ENCODE data around the gene B9D2. TPM values are rescaled to one million over a fixed set of nuclear protein-coding genes. Genes with fewer than 3 reads are reported as not detected.
A peak's percentile ranks its signal among the peaks of the same experiment; 100 is the strongest.
"Not testable (repeated sequence)": the region's sequence is repeated elsewhere in the genome, so short reads cannot be mapped to it uniquely, and the experiment has no call there.

Gene B9D2
- total RNA-seq, 6 experiments from 2014 or later = 1.7 to 4.4 (median 2.6) TPM

DNA sequence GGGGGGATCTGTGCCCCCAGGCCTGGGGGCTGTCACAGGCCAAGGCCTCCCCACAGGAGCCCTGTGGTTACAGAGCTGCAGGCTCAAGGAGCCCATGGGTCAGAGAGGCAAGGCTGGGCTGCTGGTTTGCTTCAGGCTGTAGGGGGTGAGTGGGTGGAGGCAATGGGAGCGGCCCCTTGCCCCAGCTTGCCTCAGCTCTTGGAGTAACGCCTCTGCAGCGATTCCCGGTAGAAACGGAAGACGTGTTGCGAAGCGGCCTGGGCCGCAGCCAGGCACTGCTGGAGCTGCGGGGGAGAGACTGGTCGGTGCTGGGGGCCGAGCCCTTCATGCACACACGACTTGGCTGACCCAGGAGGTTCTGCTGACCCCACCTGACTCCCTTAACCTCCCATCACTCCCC lies 22.5 kb upstream of the B9D2 start:
- H3K9me3 ChIP-seq = no peaks in the 10 kb centered on the region
- intact Hi-C loops (cut with DNase I) = no loop called here
- ATAC-seq = peak in 1 of 4 donors; percentile 8
- TF ChIP-seq POLR2A (IDR thresholded peaks at IDR 0.05) (no peak), CTCF (IDR thresholded peaks at IDR 0.05) (no peak)
- DNase-seq = no peak
- WGBS (ENCODE audit: insufficient coverage, low coverage, low lambda C conversion rate, missing lambda C conversion rate) = no CpG with 5 or more reads among the region's 13 CpGs
- no peak overlapping the region for H3K27ac ChIP-seq
- no peaks in the 10 kb centered on the region for H3K4me1 ChIP-seq
- H3K36me3 ChIP-seq = peaks cover 0 to 21% (median 4%) of the 10 kb centered on the region in 4 donors
- no peaks in the 10 kb centered on the region for H3K27me3 ChIP-seq
- no peak overlapping the region for H3K4me3 ChIP-seq

DNA sequence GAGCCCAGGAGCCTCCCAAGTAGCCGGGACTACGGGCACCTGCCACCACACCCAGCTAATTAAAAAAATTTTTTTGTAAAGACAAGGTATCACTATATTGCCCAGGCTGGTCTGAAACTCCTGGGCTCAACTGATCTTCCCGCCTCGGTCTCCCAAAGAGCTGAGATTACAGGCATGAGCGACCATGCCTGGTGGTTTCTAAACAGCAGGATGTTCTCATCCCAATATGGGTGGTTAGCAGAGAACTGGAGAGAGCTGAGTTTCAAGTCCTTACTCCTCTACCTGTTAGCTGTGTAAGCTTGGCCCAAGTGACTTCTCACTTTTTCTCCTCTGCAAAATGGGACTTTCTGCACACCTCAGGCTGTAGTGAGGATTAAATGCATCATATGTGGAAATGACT lies 20.4 kb upstream of the B9D2 start:
- Histone ChIP-seq H3K36me3 (peaks cover 0 to 1% (median under 1%) of the 10 kb centered on the region in 4 donors), H3K27me3 (no peaks in the 10 kb centered on the region), H3K4me1 (no peaks in the 10 kb centered on the region), H3K27ac (no peak overlapping the region), H3K4me3 (no peak overlapping the region), H3K9me3 (no peaks in the 10 kb centered on the region)
- intact Hi-C loops (cut with DNase I) = no loop called here
- DNase-seq (no peak), ATAC-seq (no peak)
- TF ChIP-seq POLR2A (IDR thresholded peaks at IDR 0.05) = no peak
- TF ChIP-seq CTCF (IDR thresholded peaks at IDR 0.05) = no peak
- WGBS (ENCODE audit: insufficient coverage, low coverage, low lambda C conversion rate, missing lambda C conversion rate) = 78% methylated on average over 3 of the region's 5 CpGs

DNA sequence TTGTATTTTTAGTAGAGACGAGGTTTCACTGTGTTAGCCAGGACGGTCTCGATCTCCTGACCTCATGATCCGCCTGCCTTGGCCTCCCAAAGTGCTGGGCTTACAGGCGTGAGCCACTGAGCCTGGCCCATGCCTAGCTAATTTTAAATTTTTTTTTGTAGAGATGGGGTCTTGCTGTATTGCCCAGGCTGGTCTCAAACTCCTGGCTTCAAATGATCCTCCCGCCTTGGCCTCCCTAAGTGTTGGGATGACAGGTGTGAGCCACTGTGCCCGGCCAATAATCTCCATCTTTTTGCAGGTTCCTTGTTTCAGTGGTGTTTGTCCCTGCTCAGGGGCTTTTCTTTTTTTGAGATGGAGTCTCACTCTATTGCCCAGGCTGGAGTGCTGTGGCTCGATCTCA lies 17.6 kb upstream of the B9D2 start:
- 92% methylated on average over 8 of the region's 8 CpGs for WGBS (ENCODE audit: insufficient coverage, low coverage, low lambda C conversion rate, missing lambda C conversion rate)
- H3K36me3 ChIP-seq; DNase-seq; ATAC-seq; H3K27ac ChIP-seq; H3K9me3 ChIP-seq; intact Hi-C loops (cut with DNase I); H3K27me3 ChIP-seq; H3K4me1 ChIP-seq; H3K4me3 ChIP-seq: not testable (repeated sequence)

- peaks cover 0 to 12% (median 3%) of the 10 kb centered on the region in 4 donors for H3K4me1 ChIP-seq
- ATAC-seq (peak in 2 of 4 donors; percentile 10 to 14), DNase-seq (no peak)
These were observed 14.2 kb upstream of the B9D2 start for GRCh38 chr19:41377977-41378709.

More at GRCh38 chr19:41377977-41378709, 14.2 kb upstream of the B9D2 start:
- no peak overlapping the region for H3K4me3 ChIP-seq
- no peaks in the 10 kb centered on the region for H3K9me3 ChIP-seq
- H3K27me3 ChIP-seq = no peaks in the 10 kb centered on the region
- H3K27ac ChIP-seq = no peak overlapping the region
- no peak for TF ChIP-seq POLR2A (IDR thresholded peaks at IDR 0.05)
- TF ChIP-seq CTCF (IDR thresholded peaks at IDR 0.05) = no peak
- H3K36me3 ChIP-seq = no peaks in the 10 kb centered on the region
- intact Hi-C loops (cut with DNase I) = no loop called here
- 57% methylated on average over 3 of the region's 9 CpGs for WGBS (ENCODE audit: insufficient coverage, low coverage, low lambda C conversion rate, missing lambda C conversion rate)
